Spleen (tissue), 11 donors: ENCODE measurements around the gene KCNQ1. TPM values are rescaled to one million over a fixed set of nuclear protein-coding genes. Genes with fewer than 3 reads are reported as not detected.
A peak's percentile ranks its signal among the peaks of the same experiment; 100 is the strongest.

Experiments
- DNase-seq: peaks from one replicate; pipeline ENCODE4 v3.0.0-alpha.2; 2020
- H3K27ac ChIP-seq, 8 donors: fragments of 200-600 bp; sonication (generic) in 7 of 8; 1 replicate in 4 of 8; 2 replicates in 4 of 8; pipeline versions ENCODE4 v1.5.0 to v1.8.0; 2016 to 2021; ENCODE audit warnings: inconsistent platforms in 4 of 8, mild to moderate bottlenecking in 4 of 8, moderate library complexity in 1 of 8
- H3K27me3 ChIP-seq, 7 donors: fragments of 200-600 bp; sonication (generic) in 6 of 7; replicated peaks in 1 of 7; 1 replicate in 4 of 7; 2 replicates in 3 of 7; pipeline versions ENCODE4 v1.5.0 to v1.8.0; 2016 to 2021; ENCODE audit warnings: inconsistent platforms in 3 of 7, mild to moderate bottlenecking in 1 of 7
- H3K36me3 ChIP-seq, 6 donors: fragments of 200-600 bp; sonication (generic) in 5 of 6; 1 replicate in 4 of 6; 2 replicates in 2 of 6; pipeline versions ENCODE4 v1.5.0 to v1.8.0; 2016 to 2021; ENCODE audit warnings: inconsistent platforms in 2 of 6
- H3K4me1 ChIP-seq, 6 donors: fragments of 200-600 bp; sonication (generic) in 5 of 6; 1 replicate in 3 of 6; 2 replicates in 3 of 6; pipeline versions ENCODE4 v1.5.0 to v1.8.0; 2016 to 2021; ENCODE audit warnings: inconsistent platforms in 3 of 6
- H3K4me3 ChIP-seq, 8 donors: fragments of 200-600 bp; sonication (generic) in 7 of 8; 1 replicate in 4 of 8; 2 replicates in 4 of 8; pipeline versions ENCODE4 v1.5.0 to v1.8.0; 2016 to 2021; ENCODE audit warnings: inconsistent platforms in 4 of 8, mild to moderate bottlenecking in 4 of 8, moderate library complexity in 2 of 8
- H3K9me3 ChIP-seq, 8 donors: fragments of 200-600 bp; sonication (generic) in 7 of 8; 1 replicate in 4 of 8; 2 replicates in 4 of 8; pipeline versions ENCODE4 v1.5.0 to v1.8.0; 2016 to 2021; ENCODE audit warnings: inconsistent platforms in 4 of 8
- CTCF ChIP-seq, 11 experiments: fragments of 200-600 bp in 7 of 11; fragments of 450-650 bp in 4 of 11; sonication (generic) in 4 of 11; IDR thresholded peaks in 8 of 11; conservative IDR thresholded peaks in 3 of 11; 1 replicate in 7 of 11; 2 replicates in 4 of 11; pipeline versions ENCODE4 v1.4.0 to v1.8.0; 2016 to 2021; ENCODE audit warnings: antibody characterized with exemption in 11 of 11, inconsistent platforms in 4 of 11, mild to moderate bottlenecking in 1 of 11
- POLR2A ChIP-seq, 3 donors: fragments of 450-650 bp; IDR thresholded peaks; one replicate each; pipeline ENCODE4 v1.5.1; 2017; ENCODE audit warnings: antibody characterized with exemption in 3 of 3, mild to moderate bottlenecking in 1 of 3
- POLR2AphosphoS5 ChIP-seq, 3 donors: sonication (generic); formaldehyde crosslinking; IDR thresholded peaks; one replicate each; pipeline ENCODE4 v1.5.1; 2017; ENCODE audit warnings: antibody characterized with exemption in 3 of 3
- WGBS, 5 donors: extraction: QIAGEN DNeasy Blood & Tissue Kit in 3 of 5; methylation state at CpG; one replicate each; pipeline versions ENCODE4 v1.1.5 to v1.1.7; 2013 to 2018; 5-methylcytosine and 5-hydroxymethylcytosine counted together
- intact Hi-C: fragments of 100-400 bp; cut with DNase I; formaldehyde crosslinking; loops from one replicate; pipeline ENCODE4 v1.15.0; 2023; ENCODE audit warnings: low total_unique reads
- polyA plus RNA-seq, 3 donors: library from polyadenylated mRNA; stranded (reverse); fragments of 200-250 nt; gene quantifications; one replicate each; pipeline ENCODE4 v1.2.1, GENCODE V29; 2013
- total RNA-seq, 7 donors: library from RNA; depleted of rRNA in 3 of 7; stranded (reverse); fragments of >200 nt in 3 of 7; fragmentation: NEBNext Ultra II Directional in 4 of 7; extraction: Animal tissue kit (Norgen Biotek cat#: 25700) in 4 of 7; gene quantifications; one replicate each; pipeline versions ENCODE4 v1.1.0 to v1.2.1, GENCODE V29; 2016 to 2021
- donor health status: healthy with polysubstance abuse.
- donor health status: DM: no; HTN: no; CAD: no; lungs with moderate emphysema.
- donor health status: DM: no; HTN: no; CAD: no.
- donor health status: Bipolar disorder and iron deficiency.
- donor health status: healthy.
- donor health status: DM: no; HTN: no; CAD: no.
- donor health status: DM: yes; HTN: yes; CAD: no.

KCNQ1 gene
- total and polyA plus RNA-seq, 10 donors = 3.3 to 21.6 (median 13.5) TPM

DNA sequence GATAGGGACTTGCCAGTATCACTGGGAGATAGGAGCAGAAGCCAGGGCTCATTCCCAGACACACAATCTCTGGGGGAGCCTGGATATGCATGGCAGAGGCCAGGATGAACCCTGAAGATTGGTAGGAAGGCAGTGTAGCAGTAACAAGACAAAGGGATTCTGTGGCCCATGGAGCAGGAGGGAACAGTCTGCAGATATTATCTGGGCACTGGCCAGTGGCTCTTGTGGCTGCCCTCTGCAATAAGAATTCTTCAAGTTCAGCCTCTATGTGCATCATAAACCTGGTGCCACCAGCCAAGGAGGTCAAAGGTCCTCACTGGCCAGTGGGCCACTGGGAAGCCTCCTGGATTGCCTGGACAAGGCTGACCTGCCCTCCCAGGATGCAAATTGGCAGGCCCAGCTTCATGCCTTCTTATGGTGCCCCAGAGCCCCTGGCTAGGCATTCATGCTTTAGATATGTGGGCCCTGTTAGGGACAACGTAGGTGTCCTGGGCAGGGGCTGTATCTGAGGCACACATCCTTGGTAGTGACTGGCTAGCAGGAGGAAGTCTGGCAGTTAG lies 225.8 kb downstream of the KCNQ1 start:
- WGBS, 5 donors = 0 to 79% (median 38%) methylated on average over 1 of the region's 1 CpG
- H3K4me3 ChIP-seq = no peak overlapping the region
- intact Hi-C loops = no loop called here
- H3K36me3 ChIP-seq = peaks cover 0 to 22% (median 0%) of the 10 kb centered on the region in 6 donors
- no peaks in the 10 kb centered on the region for H3K9me3 ChIP-seq
- no peaks in the 10 kb centered on the region for H3K27me3 ChIP-seq
- no peak overlapping the region for H3K27ac ChIP-seq
- peaks cover 0 to 23% (median 9%) of the 10 kb centered on the region in 6 donors for H3K4me1 ChIP-seq
- no peak for TF ChIP-seq POLR2A (IDR thresholded peaks at IDR 0.05)
- no peak for TF ChIP-seq POLR2AphosphoS5 (IDR thresholded peaks at IDR 0.05)
- TF ChIP-seq CTCF (IDR thresholded peaks at IDR 0.05 in 8 of 11, conservative IDR thresholded peaks at IDR 0.05 in 3 of 11) = no peak
- peak; percentile 22 for DNase-seq

DNA sequence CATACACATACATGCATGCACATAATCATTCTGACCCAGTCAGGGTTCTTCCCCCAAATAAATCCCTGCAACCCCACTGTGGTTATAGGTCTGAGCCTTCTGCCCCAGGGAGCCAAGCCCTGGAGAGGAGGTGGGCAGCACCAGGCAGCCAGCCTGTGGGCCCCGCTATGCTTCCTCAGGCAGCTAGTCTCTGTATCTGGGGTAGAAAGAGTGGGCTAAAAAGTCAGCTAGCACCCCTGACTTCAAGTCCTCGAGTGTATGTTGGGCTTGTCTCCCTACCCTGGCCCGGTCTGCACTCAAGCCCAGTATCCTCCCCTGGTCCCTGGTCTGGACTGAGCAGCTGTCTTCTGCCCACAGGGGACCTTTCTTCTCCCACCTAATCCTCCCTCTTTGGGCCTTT lies 226.9 kb downstream of the KCNQ1 start:
- peak; percentile 33 for DNase-seq
- peaks cover 0 to 34% (median 10%) of the 10 kb centered on the region in 6 donors for H3K4me1 ChIP-seq
- no peaks in the 10 kb centered on the region for H3K27me3 ChIP-seq

GRCh38 chr11:2672553-2673249 lies 227.9 kb downstream of the KCNQ1 start:
- TF ChIP-seq CTCF (IDR thresholded peaks at IDR 0.05 in 8 of 11, conservative IDR thresholded peaks at IDR 0.05 in 3 of 11) = no peak
- TF ChIP-seq POLR2A (IDR thresholded peaks at IDR 0.05) = no peak
- no peak for TF ChIP-seq POLR2AphosphoS5 (IDR thresholded peaks at IDR 0.05)
- intact Hi-C loops = no loop called here
- Histone ChIP-seq H3K9me3 (no peaks in the 10 kb centered on the region), H3K27me3 (no peaks in the 10 kb centered on the region), H3K4me1 (peaks cover 0 to 44% (median 17%) of the 10 kb centered on the region in 6 donors), H3K27ac (no peak overlapping the region), H3K4me3 (no peak overlapping the region), H3K36me3 (peaks cover 0 to 7% (median 0%) of the 10 kb centered on the region in 6 donors)
- 90 to 96% (median 93%) methylated on average over 3 to 4 of the region's 4 CpGs for WGBS, 5 donors
- DNase-seq = peak; percentile 40

More for the DNA sequence above, 226.9 kb downstream of the KCNQ1 start:
- whole genome bisulfite sequencing, 5 donors = 87 to 96% (median 92%) methylated on average over 3 of the region's 3 CpGs
- Histone ChIP-seq H3K4me3 (no peak overlapping the region), H3K27ac (no peak overlapping the region), H3K36me3 (peaks cover 0 to 11% (median 0%) of the 10 kb centered on the region in 6 donors), H3K9me3 (no peaks in the 10 kb centered on the region)
- no peak for TF ChIP-seq POLR2A (IDR thresholded peaks at IDR 0.05)
- TF ChIP-seq CTCF (IDR thresholded peaks at IDR 0.05 in 8 of 11, conservative IDR thresholded peaks at IDR 0.05 in 3 of 11) = no peak
- TF ChIP-seq POLR2AphosphoS5 (IDR thresholded peaks at IDR 0.05) = no peak
- intact Hi-C loops = no loop called here

DNA sequence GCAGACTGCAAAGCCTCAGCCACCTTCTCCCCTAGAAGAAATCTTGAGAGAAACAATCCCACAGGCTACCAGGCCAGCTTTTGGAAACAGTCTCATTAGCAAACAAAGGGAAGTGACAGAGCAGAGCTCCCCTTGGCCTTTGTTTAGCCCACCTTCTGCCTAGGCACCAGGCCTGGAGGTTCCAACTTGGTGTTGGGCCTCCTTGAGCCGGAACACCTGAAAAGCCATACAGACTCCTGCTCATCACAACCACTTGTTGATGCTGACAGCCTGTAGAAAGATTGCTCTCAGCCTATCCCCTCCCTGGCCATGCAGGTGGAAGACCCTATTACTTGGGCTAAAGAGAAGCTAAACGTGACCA lies 228.4 kb downstream of the KCNQ1 start:
- H3K27me3 ChIP-seq = no peaks in the 10 kb centered on the region
- TF ChIP-seq POLR2A (IDR thresholded peaks at IDR 0.05) (no peak), CTCF (IDR thresholded peaks at IDR 0.05 in 8 of 11, conservative IDR thresholded peaks at IDR 0.05 in 3 of 11) (no peak), POLR2AphosphoS5 (IDR thresholded peaks at IDR 0.05) (no peak)
- intact Hi-C loops = no loop called here
- H3K9me3 ChIP-seq = no peaks in the 10 kb centered on the region
- H3K27ac ChIP-seq = no peak overlapping the region
- H3K4me3 ChIP-seq = no peak overlapping the region
- H3K4me1 ChIP-seq = peaks cover 0 to 49% (median 17%) of the 10 kb centered on the region in 6 donors
- H3K36me3 ChIP-seq = peaks cover 0 to 7% (median 0%) of the 10 kb centered on the region in 6 donors
- DNase-seq = peak; percentile 21
- WGBS, 5 donors = 92 to 100% (median 95%) methylated on average over 2 of the region's 2 CpGs
